ENCODE measurements around the gene SRSF9.

DNA sequence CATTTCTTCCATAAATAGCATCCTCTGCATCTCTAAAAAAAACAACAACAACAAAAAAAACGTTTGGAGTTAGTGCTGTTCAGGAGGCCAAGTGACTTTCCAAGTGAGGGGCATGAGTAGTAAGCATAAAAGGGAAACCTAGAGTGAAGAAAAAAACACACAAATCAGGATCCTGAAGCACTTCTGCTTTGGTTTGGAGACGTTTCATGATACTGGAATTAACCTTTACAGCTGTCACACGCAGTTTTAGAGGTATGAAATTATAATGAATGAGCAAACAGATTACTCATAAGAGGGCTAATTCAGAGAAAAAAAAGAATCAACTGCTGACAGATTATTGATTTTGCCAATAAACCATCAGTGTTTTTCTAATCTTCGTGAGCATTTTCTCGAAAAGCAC lies 3.8 kb downstream of the SRSF9 start:
- TF ChIP-seq, protein P1, sequence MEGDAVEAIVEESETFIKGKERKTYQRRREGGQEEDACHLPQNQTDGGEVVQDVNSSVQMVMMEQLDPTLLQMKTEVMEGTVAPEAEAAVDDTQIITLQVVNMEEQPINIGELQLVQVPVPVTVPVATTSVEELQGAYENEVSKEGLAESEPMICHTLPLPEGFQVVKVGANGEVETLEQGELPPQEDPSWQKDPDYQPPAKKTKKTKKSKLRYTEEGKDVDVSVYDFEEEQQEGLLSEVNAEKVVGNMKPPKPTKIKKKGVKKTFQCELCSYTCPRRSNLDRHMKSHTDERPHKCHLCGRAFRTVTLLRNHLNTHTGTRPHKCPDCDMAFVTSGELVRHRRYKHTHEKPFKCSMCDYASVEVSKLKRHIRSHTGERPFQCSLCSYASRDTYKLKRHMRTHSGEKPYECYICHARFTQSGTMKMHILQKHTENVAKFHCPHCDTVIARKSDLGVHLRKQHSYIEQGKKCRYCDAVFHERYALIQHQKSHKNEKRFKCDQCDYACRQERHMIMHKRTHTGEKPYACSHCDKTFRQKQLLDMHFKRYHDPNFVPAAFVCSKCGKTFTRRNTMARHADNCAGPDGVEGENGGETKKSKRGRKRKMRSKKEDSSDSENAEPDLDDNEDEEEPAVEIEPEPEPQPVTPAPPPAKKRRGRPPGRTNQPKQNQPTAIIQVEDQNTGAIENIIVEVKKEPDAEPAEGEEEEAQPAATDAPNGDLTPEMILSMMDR (IDR thresholded peaks at IDR 0.05): no peak
- no peak for TF ChIP-seq POLR2A (IDR thresholded peaks at IDR 0.05)
